Measurements from ENCODE around the gene ZNF652. TPM values are rescaled to one million over a fixed set of nuclear protein-coding genes. Genes with fewer than 3 reads are reported as not detected.
A peak's percentile ranks its signal among the peaks of the same experiment; 100 is the strongest.

ZNF652 gene
- 42.7 TPM for total RNA-seq

DNA sequence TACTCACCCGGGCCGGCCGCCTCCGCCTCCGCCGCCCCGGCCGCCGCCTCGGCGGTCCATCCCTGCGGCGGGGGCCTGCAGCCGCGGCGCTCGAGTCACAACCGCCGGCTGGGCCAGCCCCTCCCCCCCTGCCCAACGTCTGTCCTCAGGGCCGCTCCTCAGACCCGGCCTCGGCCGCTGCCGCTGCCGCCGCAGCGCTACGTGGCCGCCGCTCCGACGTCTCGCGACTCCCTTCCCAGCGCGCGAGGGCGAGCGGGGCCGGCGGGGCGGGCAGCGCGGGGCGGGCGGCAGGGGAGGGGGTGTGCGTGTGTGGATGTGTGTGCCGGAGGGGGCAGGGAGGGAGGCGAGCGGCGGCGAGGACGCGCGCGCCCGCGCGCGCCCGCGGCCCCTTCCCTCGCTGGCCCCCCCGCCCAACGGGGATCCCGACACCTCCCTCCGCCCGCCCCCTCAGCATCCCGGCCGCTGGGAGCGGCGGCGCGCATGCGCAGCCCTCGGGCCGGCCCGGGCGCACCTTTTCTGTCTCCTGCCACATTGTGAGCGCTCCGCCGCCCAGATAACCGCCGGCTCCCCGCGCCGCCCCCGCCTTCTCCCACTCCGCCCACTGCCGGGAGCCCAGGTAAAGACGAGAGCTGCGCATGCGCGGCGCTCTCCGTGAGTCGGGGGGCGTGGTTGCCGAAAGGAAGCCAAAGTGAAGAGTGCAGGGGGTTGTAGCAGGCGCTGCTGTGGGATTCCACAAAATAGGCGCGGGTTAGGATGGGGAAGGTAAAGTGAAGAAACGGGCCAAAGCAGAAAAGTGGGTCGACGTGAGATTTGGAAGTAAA is at the start of gene ZNF652:
Gene ZNF652 (minus strand): TSS at position 349 of the 821 bp plus-strand sequence. CDS start 44,525 bp downstream, outside the sequence.
- peaks cover 40% of the 10 kb centered on the region for H3K4me1 ChIP-seq
- peak within 1 kb of the TSS; percentile 97 for H3K27ac ChIP-seq
- no peaks in the 10 kb centered on the region for H3K36me3 ChIP-seq
- no peak for DNase-seq (ENCODE audit: extremely low spot score in 2 of 2)
- peak within 1 kb of the TSS; percentile 80 to 99 for H3K4me3 ChIP-seq
- no peaks in the 10 kb centered on the region for H3K27me3 ChIP-seq
- no peak for TF ChIP-seq POLR2A (IDR thresholded peaks at IDR 0.05)
- TF ChIP-seq, protein P1, sequence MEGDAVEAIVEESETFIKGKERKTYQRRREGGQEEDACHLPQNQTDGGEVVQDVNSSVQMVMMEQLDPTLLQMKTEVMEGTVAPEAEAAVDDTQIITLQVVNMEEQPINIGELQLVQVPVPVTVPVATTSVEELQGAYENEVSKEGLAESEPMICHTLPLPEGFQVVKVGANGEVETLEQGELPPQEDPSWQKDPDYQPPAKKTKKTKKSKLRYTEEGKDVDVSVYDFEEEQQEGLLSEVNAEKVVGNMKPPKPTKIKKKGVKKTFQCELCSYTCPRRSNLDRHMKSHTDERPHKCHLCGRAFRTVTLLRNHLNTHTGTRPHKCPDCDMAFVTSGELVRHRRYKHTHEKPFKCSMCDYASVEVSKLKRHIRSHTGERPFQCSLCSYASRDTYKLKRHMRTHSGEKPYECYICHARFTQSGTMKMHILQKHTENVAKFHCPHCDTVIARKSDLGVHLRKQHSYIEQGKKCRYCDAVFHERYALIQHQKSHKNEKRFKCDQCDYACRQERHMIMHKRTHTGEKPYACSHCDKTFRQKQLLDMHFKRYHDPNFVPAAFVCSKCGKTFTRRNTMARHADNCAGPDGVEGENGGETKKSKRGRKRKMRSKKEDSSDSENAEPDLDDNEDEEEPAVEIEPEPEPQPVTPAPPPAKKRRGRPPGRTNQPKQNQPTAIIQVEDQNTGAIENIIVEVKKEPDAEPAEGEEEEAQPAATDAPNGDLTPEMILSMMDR (IDR thresholded peaks at IDR 0.05) = no peak
- TF ChIP-seq POLR2AphosphoS5 (IDR thresholded peaks at IDR 0.05; ENCODE audit: insufficient read depth in 1 of 2, low read depth in 1 of 2) = peak; percentile 40 to 58
- intact Hi-C loops (cut with DNase I) = no loop called here
- H3K9me3 ChIP-seq = no peaks in the 10 kb centered on the region

- peaks cover 0 to 85% of the 10 kb centered on the region in 2 donors for H3K36me3 ChIP-seq
- intact Hi-C loops (cut with DNase I) = loop anchor here (10.0 kb wide), 1 partner anchor 146 kb away; no protein-coding TSS in a partner anchor
Measured at GRCh38 chr17:49409066-49409465, 47.0 kb upstream of the ZNF652 start.

DNA sequence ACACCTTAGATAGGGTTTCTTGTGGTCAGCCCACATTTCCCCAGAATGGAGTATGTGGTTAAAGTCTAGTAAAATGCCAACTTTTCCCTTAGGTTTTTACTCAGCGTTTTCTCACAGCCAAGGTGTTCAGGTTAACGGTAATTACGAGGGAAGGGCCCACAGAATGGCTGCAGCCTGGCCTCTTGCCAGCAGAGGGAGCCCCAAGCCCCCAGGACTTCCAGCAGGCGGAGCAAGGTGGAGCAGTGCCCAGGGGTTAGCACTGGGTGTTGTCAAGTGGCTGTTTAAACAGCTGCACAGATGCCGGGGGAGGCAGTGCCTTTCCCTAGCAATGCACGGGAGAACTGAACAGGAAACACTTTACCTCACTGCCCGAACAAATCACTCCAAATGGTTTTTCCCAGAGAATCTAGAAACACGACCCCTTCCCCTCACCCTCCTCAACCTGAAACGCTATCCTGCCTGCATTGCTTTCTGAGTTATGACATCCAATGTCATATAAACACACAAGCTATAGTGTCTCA is 46.0 kb upstream of the ZNF652 start:
- H3K27ac ChIP-seq = no peak overlapping the region
- H3K27me3 ChIP-seq = no peaks in the 10 kb centered on the region
- H3K4me3 ChIP-seq = no peak overlapping the region
- no peak for TF ChIP-seq POLR2AphosphoS5 (IDR thresholded peaks at IDR 0.05; ENCODE audit: insufficient read depth in 1 of 2, low read depth in 1 of 2)
- TF ChIP-seq, protein P1 (IDR thresholded peaks at IDR 0.05) = peak; percentile 2 to 43 (median 33)
- no peak for TF ChIP-seq POLR2A (IDR thresholded peaks at IDR 0.05)
- intact Hi-C loops (cut with DNase I) = loop anchor here (10.0 kb wide), 1 partner anchor 147 kb away; no protein-coding TSS in a partner anchor
- H3K9me3 ChIP-seq = no peaks in the 10 kb centered on the region
- DNase-seq (ENCODE audit: extremely low spot score in 2 of 2) = no peak
- H3K36me3 ChIP-seq = peaks cover 0 to 84% of the 10 kb centered on the region in 2 donors
- H3K4me1 ChIP-seq = peaks cover 5% of the 10 kb centered on the region

More at GRCh38 chr17:49409066-49409465, 47.0 kb upstream of the ZNF652 start:
- H3K4me1 ChIP-seq = peaks cover 12% of the 10 kb centered on the region
- H3K27me3 ChIP-seq = no peaks in the 10 kb centered on the region
- DNase-seq (ENCODE audit: extremely low spot score in 2 of 2) = no peak
- no peak overlapping the region for H3K27ac ChIP-seq
- H3K9me3 ChIP-seq = no peaks in the 10 kb centered on the region
- H3K4me3 ChIP-seq = no peak overlapping the region
- TF ChIP-seq POLR2AphosphoS5 (IDR thresholded peaks at IDR 0.05; ENCODE audit: insufficient read depth in 1 of 2, low read depth in 1 of 2) (no peak), POLR2A (IDR thresholded peaks at IDR 0.05) (no peak)
- TF ChIP-seq, protein P1 (IDR thresholded peaks at IDR 0.05) = no peak

- TF ChIP-seq POLR2AphosphoS5 (IDR thresholded peaks at IDR 0.05; ENCODE audit: insufficient read depth in 1 of 2, low read depth in 1 of 2) (no peak), POLR2A (IDR thresholded peaks at IDR 0.05) (no peak)
- TF ChIP-seq, protein P1 (IDR thresholded peaks at IDR 0.05) = no peak
- Histone ChIP-seq H3K4me3 (no peak overlapping the region), H3K4me1 (peaks cover 5% of the 10 kb centered on the region), H3K27me3 (no peaks in the 10 kb centered on the region), H3K36me3 (peaks cover 0 to 75% of the 10 kb centered on the region in 2 donors), H3K9me3 (no peaks in the 10 kb centered on the region), H3K27ac (no peak overlapping the region)
- DNase-seq (ENCODE audit: extremely low spot score in 2 of 2) = no peak
- intact Hi-C loops (cut with DNase I) = loop anchor here (10.0 kb wide), 1 partner anchor 148 kb away; no protein-coding TSS in a partner anchor
Measured at GRCh38 chr17:49407086-49407485, 45.0 kb upstream of the ZNF652 start.

Data from vagina (tissue), 2 donors.